Measurements from ENCODE around the gene GLIS1. TPM values are rescaled to one million over a fixed set of nuclear protein-coding genes. Genes with fewer than 3 reads are reported as not detected.

GLIS1 gene
- total RNA-seq, 1 donor from 2014 or later: 1.2 TPM

- no peak overlapping the region for H3K4me3 ChIP-seq
- TF ChIP-seq POLR2AphosphoS5 (IDR thresholded peaks at IDR 0.05; ENCODE audit: insufficient read depth in 1 of 2, low read depth in 1 of 2): no peak
- TF ChIP-seq, protein P1, sequence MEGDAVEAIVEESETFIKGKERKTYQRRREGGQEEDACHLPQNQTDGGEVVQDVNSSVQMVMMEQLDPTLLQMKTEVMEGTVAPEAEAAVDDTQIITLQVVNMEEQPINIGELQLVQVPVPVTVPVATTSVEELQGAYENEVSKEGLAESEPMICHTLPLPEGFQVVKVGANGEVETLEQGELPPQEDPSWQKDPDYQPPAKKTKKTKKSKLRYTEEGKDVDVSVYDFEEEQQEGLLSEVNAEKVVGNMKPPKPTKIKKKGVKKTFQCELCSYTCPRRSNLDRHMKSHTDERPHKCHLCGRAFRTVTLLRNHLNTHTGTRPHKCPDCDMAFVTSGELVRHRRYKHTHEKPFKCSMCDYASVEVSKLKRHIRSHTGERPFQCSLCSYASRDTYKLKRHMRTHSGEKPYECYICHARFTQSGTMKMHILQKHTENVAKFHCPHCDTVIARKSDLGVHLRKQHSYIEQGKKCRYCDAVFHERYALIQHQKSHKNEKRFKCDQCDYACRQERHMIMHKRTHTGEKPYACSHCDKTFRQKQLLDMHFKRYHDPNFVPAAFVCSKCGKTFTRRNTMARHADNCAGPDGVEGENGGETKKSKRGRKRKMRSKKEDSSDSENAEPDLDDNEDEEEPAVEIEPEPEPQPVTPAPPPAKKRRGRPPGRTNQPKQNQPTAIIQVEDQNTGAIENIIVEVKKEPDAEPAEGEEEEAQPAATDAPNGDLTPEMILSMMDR (IDR thresholded peaks at IDR 0.05): no peak
- no peak for TF ChIP-seq POLR2A (IDR thresholded peaks at IDR 0.05)
- H3K36me3 ChIP-seq: no peaks in the 10 kb centered on the region
- no peaks in the 10 kb centered on the region for H3K9me3 ChIP-seq
- no peak for DNase-seq (ENCODE audit: extremely low spot score in 2 of 2)
- H3K4me1 ChIP-seq: peaks cover 6% of the 10 kb centered on the region
- H3K27ac ChIP-seq: no peak overlapping the region
- intact Hi-C loops (cut with DNase I): no loop called here
- no peaks in the 10 kb centered on the region for H3K27me3 ChIP-seq
Observed at GRCh38 chr1:53672785-53673184, 66.2 kb downstream of the GLIS1 start.

DNA sequence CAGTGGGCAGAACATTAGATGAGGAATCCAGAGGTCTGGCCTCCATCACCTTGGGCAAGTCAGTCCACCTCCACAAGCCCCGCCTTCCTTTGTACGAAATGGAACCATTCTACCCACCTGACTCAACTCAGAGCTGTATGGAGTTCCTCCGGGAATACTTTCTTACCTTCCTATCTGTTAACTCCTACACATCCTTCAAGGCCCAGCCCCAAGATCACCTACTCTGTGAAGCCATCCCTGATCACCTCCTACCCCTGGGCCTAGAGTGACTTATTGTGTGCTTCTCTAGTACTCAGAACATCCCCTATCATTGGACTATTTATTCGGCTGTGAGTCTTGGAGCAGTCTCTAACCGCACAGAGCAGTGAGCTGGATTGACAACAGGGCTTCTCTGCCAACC, 66.7 kb downstream of the GLIS1 start:
- no peaks in the 10 kb centered on the region for H3K27me3 ChIP-seq
- TF ChIP-seq, protein P1 (IDR thresholded peaks at IDR 0.05): no peak
- no peak for TF ChIP-seq POLR2AphosphoS5 (IDR thresholded peaks at IDR 0.05; ENCODE audit: insufficient read depth in 1 of 2, low read depth in 1 of 2)
- TF ChIP-seq POLR2A (IDR thresholded peaks at IDR 0.05): no peak
- no peak for DNase-seq (ENCODE audit: extremely low spot score in 2 of 2)
- H3K4me3 ChIP-seq: no peak overlapping the region
- no peaks in the 10 kb centered on the region for H3K9me3 ChIP-seq
- H3K36me3 ChIP-seq: no peaks in the 10 kb centered on the region
- peaks cover 6% of the 10 kb centered on the region for H3K4me1 ChIP-seq
- H3K27ac ChIP-seq: no peak overlapping the region
- intact Hi-C loops (cut with DNase I): no loop called here

DNA sequence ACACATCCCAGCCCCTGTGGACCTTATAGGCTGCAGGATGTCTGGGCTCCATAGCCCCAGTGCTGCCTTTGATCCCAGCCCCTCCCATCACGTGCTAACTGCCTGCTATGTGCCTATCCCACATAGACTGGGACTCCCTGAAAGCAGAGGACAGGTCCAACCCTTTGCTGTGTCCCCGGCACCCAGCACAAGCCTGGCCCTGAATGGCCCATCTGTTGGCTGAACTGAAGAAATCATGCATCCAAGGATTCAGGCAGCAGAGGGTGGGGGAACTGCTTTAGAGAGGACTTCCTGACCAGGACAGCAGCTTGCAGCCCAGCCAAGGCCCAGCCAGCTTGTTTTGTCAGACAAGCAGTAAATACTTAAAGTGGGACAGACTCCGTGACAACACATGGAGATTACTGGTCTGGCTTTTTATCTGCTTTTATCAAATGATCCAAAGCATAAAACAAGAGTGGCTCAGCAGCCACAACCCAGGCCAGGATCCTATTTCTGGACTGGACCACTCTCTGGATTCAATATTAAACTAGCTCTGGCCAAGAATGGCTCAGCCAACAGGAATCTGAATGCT, 69.3 kb downstream of the GLIS1 start:
- TF ChIP-seq POLR2AphosphoS5 (IDR thresholded peaks at IDR 0.05; ENCODE audit: insufficient read depth in 1 of 2, low read depth in 1 of 2): no peak
- no peak for TF ChIP-seq POLR2A (IDR thresholded peaks at IDR 0.05)
- TF ChIP-seq, protein P1 (IDR thresholded peaks at IDR 0.05): no peak
- Histone ChIP-seq H3K36me3 (no peaks in the 10 kb centered on the region), H3K27me3 (no peaks in the 10 kb centered on the region), H3K4me3 (no peak overlapping the region), H3K27ac (no peak overlapping the region), H3K4me1 (peaks cover 6% of the 10 kb centered on the region), H3K9me3 (no peaks in the 10 kb centered on the region)
- intact Hi-C loops (cut with DNase I): no loop called here
- DNase-seq (ENCODE audit: extremely low spot score in 2 of 2): no peak

DNA sequence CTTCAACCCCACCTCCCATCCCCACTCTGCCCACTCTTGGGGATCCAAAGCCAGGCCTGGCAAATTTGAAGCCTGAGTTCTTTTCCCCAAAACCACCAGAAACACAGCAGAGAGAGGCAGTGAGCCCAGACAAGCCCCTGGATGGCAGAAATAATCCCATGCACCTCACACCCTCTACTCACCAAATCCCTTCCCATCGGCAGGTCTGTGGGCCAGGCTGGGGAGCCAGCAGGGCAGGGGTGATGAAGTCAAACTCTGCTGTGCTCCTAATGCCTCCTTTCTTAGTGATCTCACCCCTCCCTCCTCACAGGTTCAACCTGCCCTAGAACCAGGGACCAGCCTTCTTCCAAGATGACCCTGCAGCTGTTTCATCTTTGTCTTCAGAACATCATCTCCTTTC, 72.4 kb downstream of the GLIS1 start:
- Histone ChIP-seq H3K4me1 (peaks cover 17% of the 10 kb centered on the region), H3K36me3 (no peaks in the 10 kb centered on the region), H3K4me3 (no peak overlapping the region), H3K27ac (no peak overlapping the region), H3K9me3 (no peaks in the 10 kb centered on the region), H3K27me3 (no peaks in the 10 kb centered on the region)
- intact Hi-C loops (cut with DNase I): no loop called here
- no peak for DNase-seq (ENCODE audit: extremely low spot score in 2 of 2)
- TF ChIP-seq, protein P1 (IDR thresholded peaks at IDR 0.05): no peak
- no peak for TF ChIP-seq POLR2A (IDR thresholded peaks at IDR 0.05)
- no peak for TF ChIP-seq POLR2AphosphoS5 (IDR thresholded peaks at IDR 0.05; ENCODE audit: insufficient read depth in 1 of 2, low read depth in 1 of 2)

GRCh38 chr1:53665996-53666395, 73.0 kb downstream of the GLIS1 start:
- intact Hi-C loops (cut with DNase I): no loop called here

More at GRCh38 chr1:53665996-53666395, 73.0 kb downstream of the GLIS1 start:
- H3K4me3 ChIP-seq: no peak overlapping the region
- H3K27ac ChIP-seq: no peak overlapping the region
- H3K9me3 ChIP-seq: no peaks in the 10 kb centered on the region
- no peaks in the 10 kb centered on the region for H3K27me3 ChIP-seq
- TF ChIP-seq, protein P1 (IDR thresholded peaks at IDR 0.05): no peak
- TF ChIP-seq POLR2A (IDR thresholded peaks at IDR 0.05): no peak
- DNase-seq (ENCODE audit: extremely low spot score in 2 of 2): no peak
- H3K36me3 ChIP-seq: no peaks in the 10 kb centered on the region
- H3K4me1 ChIP-seq: peaks cover 17% of the 10 kb centered on the region

Measured in vagina (tissue), 2 donors.